HG03039 (cell line): ENCODE results near the gene SIRPG.
"Not testable (repeated sequence)": the region's sequence is repeated elsewhere in the genome, so short reads cannot be mapped to it uniquely, and the experiment has no call there.

Experiments used
- ATAC-seq: cut with Tn5 transposase; IDR thresholded peaks from one replicate; pipeline ENCODE4 v1.9.1; 2021; ENCODE audit warnings: mild to moderate bottlenecking, moderate library complexity; ENCODE audit not compliant: unreplicated experiment

Gene SIRPG

DNA sequence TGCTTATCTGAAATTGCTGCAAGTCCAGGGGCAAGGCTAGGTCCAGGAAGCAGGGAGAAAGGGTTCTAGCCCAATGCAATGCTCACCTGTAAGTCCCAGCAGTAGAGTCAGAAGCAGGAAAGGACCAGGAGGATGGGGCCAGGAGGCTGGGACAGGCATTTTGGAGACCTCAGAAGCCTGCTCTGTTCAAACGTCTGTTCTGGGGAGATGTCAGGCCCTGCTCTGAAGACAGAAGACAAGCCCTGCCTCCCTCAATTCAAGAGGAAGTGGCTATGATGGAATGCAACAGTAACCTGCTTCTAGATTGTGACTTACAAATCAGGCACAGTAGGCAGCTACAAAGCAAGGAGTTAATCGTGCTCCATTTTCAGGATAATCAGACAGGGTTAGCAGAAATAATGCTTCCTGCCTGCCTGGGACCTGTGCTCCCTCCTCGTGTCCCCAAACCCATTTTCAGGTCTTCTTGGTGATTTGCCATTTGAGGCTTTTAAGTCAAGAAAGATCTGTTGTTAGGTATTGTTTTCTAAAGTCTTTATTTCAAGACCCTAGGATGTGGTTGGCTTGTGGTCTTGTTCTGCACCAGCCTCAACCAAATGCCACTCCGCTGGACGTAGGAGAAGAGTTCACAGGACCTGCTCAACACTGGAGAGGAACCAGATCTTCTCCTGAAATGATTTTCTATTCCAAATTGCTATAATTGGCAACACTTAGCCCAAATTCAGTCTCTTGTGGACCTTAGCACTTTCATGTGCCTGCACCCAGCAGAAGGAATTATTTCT is at the start of gene SIRPG:
Gene SIRPG, minus strand, starts transcription at position 224 of the 779 bp plus-strand sequence. Its CDS starts 65 bp downstream, at position 159.
- ATAC-seq: no peak

DNA sequence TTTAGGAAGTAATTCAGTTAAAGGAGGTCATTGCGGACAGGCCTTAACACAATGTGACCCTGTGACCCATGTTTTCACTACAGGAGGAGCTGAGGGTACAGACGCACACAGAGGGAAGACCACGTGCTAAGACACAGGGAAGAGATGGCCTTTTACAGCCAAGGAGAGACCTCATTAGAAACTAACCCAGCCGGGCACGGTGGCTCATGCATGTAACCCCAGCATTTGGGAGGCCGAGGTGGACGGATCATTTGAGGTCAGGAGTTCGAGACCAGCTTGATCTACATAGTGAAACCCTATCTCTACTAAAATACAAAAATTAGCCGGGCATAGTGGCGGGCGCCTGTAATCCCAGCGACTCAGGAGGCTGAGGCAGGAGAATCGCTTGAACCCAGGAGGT is 49.3 kb upstream of the SIRPG start:
- not testable (repeated sequence) for ATAC-seq

DNA sequence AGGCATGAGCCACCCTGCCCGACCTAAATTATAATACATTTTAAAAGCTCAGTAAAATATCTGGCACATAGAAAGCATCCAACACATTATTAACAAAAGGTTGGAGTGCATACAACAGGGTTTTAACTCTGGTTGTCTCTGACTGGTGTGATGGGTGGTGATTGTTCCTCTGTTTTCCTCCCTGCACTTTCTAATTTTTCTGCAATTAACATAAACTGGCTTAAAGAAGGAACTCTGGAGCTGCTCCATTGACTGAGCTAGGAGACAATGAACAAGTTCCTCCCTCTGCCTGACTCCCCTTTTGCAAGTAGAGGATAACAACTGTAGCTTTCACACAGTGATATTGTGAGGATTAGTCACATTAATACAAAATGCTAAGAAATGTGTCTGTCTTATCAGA is 48.5 kb upstream of the SIRPG start:
- ATAC-seq: no peak

DNA sequence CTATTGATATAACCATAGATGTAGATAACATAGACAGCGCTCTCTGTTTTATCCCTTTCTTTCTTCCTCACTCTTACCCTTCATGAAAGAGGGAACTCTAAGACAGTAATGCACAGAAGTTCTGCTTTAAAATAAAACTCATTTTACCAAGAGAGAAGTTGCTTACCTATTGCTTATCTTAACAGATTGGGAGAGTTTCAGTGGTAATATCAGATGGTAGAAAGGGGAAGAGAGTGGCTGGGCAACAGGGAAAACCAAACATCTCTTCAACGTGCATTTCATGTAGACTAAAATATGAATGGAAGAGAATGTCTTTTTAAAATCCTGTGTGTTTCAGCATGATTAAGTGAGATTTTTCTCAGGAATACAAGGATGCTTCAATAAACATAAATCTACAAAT is 45.3 kb upstream of the SIRPG start:
- no peak for ATAC-seq

DNA sequence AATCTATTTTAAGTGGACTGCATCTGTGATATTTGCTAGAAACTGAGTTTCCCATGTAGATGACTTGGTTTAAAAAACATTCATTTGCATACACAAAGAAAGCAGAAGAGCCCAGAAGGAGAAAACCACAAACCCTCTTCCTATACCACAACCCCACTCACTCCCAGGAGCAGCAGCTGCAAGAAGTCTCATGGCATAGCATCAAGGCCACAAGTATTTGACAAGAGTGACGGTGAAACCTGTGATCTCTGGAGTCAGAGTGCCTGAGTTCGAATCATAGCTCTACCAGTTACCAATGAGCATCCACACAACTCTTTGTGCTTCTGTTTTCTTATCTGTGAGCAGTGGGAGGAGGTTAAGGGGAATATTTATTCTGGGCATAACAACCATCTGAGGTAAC is 44.7 kb upstream of the SIRPG start:
- ATAC-seq: no peak

DNA sequence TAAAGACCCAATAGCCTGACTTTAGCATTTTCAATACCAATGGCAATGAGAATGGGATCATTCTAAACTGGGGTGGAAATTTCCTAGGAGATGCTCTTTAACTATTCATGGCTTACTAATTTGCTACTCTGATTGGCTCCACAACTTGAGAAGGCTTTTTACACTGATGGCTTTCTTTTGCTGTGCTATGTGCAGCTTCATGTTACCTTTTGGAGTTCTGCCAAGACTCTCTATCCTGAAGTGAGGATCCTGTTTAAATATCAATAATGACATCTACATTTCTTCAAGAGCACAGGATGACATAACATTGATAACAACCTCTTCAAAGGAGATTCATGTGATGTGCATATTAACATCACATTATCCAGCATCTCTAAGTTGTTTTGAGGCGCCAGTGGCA is 43.4 kb upstream of the SIRPG start:
- no peak for ATAC-seq

DNA sequence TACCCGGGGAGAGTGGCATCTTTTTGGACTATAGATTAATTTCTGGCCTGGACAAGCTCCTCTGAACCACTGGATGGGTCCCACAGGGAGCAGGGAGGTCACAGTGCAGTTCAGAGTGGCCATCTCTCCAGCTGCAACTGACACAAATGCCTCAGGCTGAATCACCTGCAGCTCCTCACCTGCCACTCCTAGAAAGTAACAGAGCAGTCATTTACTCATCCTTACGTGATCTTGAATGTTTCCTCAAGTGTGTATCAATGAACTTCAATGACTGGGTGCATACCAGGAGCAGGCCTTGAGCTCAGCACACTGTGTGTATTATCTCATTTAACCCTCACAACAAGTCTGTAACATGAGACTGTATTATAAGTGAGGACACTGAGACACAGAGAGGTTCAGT is 40.0 kb upstream of the SIRPG start:
- no peak for ATAC-seq

DNA sequence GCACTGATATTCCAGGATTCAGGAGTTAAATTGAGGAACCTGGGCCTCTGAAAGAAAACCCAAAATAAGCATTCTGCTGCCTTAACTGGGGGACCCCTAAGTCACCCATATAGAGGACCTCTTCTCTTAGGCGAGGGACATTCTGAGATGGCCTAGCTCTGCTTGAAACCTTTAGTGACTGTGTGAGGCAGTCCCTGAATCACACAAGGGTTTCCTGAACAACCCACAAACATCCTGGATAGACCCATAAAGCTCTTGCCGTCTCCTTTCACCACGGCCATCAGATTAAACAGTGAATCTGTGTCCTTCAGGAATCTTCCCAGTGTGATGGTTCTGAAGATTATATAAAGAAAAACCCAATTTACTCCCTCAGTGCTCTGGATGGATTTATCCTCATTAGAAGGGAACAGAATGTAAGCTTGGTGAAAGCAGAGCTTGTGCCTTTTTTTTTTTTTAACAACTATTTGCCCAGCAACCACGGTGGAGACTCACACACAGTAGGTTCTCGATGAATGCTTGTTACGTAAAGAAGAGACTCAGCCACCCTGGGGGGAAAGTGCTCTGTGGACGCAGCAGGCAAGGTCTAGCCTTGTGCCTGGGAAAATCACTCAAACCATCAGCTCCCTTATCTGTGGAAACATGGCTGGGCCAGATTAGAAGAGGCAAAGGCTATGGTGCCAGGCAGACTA is 39.1 kb upstream of the SIRPG start:
- ATAC-seq: no peak

DNA sequence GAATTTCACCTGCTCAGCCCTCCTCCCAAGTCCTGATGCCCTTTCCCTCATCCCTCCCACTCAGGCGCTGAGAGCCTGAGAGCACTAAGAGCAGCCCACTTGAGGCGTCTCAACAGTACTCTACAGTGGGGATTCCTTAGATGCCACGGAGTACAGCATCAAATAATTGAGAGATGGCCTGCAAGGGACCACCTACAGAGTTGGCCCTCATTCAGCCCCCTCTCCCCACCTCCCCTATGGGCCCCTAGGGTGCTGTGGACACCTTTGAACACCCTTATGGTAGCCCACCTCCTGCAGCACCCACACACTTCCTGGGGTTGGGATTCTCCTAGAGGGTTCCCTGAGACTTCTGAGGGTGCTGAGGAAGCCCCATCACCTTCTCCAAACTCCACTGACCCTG is 37.1 kb upstream of the SIRPG start:
- no peak for ATAC-seq

DNA sequence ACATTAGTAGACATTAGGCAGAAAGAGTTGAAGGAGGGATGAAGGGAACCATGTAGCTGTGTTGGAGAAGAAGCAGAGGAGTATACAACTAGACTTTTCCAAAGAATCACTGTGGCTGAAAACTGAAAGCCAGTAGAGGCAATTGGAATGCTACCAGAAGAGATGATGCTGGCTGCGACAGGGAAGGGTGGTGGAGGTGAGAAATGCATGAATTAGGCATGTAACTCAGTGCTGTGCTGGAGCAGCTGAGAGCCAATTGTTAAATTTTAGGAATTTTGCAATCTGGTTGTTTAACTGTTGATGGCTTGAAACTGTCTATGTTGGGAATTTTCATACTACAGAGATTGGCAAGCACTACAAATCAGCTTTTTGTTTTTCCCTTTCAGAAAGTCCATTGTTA is 35.8 kb upstream of the SIRPG start:
- no peak for ATAC-seq

DNA sequence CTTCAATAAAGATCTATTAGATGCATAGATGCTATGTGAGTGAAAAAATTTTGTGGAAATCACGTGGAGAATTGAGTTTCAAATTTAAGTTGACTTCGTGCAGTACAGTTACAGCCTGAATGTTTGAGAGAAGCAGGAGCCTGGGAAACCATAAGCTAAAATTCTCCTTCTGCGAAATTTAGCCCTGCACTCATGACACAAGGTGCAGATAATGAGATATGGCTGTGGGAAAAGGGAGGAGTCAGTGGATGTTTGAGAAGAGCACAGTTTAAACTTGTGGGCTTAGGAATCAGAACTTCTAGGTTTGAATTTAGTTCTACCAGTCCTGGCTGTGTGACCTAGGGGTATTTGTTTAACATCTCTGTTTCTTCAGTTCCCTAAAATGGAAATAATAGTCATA is 32.1 kb upstream of the SIRPG start:
- no peak for ATAC-seq

DNA sequence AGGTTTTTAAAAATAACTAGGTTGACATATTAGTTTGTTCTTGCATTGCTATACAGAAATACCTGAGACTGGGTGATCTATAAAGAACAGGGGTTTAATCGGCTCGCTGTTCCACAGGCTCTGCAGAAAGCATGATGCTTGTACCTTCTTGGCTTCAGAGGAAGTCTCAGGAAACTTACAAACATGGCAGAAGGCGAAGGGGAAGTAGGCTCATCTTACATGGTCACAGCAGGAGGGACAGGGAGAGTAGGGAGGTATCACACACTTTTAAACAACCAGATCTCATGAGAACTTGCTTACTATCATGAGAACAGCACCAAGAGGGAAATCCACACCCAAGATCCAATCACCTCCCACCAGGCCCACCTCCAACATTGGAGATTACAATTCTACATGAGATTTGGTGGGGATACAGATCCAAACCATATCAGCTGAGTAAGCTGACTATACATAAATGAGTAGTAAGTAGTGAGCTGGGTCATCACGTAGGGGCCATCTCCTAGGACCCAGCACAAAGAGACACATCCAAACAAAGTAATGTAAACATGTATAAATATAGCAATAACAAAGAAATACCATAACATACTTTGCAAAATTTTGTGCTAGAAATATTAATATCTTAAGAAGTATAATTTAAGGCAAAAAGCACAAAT is 31.4 kb upstream of the SIRPG start:
- ATAC-seq: no peak

DNA sequence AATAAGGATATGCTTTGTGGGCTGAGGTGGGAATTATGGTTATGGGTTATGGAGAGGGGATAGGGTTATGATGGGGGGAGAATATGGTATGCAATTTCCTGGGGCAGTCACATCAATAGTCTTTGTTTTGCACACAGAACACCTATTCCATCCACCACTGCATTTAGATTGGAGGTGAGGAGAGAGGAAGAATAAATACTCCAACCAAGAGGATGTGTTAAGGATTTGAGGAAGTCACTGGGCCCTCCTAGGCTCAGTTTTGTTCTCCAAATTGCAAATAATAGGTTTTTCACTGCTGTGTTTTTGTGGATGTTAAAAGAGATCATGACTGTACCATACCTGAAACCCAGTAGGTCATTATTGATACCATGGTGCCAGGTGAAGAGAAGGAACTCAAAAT is 29.5 kb upstream of the SIRPG start:
- no peak for ATAC-seq

DNA sequence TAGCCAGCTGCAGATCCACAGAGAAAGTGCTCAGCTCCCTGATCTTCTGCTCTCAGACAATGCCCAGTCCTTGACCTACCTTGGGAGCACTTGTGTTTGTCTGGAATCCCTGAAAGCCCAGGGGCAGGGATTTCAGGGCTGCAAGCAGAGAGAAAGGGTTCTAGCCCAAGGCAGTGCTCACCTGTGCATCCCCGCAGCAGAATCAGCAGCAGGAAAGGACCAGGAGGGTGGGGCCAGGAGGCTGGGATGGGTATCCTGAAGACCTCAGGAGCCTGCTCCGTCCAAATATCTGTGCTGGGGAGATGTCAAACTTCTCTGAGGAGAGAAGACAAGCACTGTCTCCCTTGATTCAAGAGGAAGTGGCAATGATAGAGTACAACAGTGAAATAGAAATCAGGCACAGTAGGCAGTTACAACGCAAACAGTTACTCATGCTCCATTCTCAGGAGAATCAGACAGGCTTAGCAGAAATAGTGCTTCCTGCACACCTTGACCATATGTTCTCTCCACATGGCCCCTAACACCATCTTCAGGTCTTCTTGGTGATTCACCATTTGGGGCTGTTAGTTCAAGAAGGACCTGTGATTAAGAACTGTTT is 28.7 kb upstream of the SIRPG start:
- ATAC-seq: no peak

DNA sequence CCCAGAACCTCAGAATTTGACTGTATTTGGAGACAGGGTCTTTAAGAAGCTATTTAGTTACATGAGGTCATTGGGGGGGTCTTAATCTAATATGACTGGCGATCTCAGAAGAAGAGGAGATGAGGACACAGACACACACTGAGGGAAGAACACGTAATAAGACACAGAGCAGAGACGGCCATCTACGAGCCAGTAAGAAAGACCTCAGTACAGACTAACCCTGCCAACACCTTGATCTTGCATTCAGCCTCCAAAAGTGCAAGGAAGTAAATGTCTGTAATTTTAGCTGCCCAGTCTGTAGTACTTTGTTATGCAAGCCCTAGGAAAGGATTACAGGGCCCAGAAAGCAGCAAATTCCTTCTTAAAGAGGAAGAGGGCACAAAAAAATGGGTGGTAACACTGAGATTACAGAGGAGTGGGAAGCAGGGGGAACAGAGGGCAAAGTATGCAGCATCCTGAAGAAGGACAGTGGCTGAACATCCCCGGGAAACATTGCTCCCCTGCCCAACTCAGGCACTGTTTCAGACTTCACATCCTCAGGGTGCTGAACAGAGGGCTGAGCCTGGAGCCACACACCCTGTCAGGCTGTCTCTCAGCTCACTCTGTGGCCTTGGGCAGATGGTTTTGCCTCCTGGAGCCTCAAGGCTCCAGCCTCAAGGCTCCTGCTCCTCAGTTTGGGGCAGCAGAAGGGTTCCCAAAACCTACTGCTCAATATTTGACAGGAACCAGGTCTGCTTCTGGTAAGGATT is 27.9 kb upstream of the SIRPG start:
- ATAC-seq: no peak

DNA sequence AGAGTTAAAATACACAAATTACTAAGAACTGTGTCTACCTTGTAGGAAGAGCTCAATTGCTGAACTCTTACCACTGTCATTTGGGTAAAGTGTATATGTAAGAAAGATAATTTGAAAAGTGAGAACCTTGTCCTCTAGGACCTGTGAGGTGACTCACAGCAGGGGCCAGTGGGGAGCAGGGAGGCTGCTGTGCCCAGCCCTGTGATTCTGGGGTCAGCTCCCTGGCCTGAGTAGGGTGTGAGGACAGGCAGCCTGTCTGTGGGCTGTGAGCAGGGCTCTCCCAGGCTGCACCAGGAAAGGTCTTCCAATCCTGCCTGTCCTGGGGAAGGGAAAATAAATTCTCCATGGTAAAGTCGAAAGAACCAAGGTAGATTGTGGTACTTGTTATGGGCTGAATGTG is 27.3 kb upstream of the SIRPG start:
- ATAC-seq: no peak

DNA sequence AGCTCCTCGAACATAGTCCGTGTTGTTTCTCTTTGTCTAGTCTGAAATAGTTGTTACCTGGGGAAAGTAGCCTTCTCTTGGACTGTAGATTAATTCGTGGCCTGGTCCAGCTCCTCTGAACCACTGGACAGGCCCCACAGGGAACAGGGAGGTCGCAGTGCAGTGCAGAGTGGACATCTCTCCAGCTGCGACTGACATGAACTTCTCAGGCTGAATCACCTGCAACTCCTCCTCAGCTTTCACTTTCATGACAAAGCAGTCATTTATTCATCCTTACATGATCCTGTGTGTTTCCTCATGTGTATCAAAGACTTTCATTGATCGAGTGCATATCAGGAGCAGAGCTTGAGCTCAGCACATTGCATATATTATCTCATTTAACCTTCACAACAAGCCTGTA is 19.1 kb upstream of the SIRPG start:
- no peak for ATAC-seq

DNA sequence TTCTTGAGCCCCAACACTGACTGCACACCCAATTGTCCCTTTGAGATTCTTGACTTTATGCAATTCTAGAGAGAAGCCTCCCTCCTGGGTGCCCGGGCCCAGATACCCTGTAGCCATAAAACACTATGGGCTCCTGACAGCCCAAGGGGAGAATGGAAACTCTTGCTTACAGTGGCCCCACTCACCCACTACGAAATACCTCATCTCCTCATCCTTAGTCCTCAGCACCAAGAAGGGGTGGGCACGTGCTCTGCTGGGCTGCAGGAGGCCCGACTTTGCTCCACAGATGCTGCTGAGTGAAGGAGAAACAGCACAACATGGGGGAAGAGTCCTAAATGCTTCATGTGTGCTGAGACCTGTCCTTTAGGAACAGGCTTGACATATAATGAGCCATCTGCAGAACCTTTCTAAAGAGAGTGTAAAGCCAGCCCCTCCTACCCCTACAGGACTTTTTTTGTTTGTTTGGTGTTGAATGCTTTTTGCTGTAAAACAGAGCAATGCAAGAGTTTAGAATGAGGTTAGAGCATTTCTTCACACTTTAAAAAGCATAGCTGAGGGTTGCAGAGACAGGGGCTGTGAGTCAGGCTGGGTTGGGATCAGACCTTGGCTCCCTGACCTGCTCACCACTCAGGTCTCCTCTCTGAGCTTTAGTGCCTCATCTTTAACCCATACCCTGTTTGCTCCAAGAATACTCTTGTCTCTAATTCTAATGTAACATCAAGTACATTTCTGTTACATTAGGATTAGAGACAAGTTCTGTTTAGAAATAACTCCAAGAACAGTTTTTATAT is 17.6 kb upstream of the SIRPG start:
- no peak for ATAC-seq

DNA sequence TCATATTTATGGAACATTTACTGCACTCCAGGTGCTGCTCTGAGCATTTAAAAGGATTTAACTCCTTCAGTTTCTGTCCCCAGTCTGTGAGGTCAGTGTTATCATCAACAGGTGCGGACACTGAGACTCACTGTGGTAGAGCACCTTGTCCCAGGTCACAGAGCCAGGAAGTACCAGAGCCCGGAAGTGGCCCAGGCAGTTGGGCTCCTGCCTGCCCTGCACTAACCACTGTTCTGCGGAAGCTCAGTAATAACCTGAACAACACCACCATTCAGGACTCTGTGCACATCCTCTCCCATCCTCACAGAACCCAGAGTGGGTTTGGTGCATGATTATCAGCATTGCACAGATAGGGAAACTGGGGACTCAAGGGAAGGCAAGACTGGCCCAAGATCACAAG is 16.8 kb upstream of the SIRPG start:
- ATAC-seq: no peak

DNA sequence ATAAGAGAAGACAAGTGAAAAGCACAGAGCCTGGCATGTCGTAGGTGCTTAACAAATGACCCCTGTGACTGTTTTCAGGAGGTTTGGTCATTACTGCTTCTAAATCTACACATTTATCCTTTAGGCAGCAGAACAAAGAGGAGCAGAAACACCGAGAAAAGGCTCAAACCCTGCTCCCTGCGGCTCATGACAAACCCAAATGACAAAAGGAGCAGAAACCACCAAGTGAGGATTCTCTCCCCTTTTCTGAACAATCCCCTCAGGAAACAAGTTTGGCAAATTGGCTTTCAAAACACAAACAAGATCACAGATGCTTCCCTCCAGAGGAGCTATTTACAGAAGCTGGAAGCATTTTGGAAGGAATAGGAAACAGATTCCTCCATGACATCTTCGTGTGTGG is 15.8 kb upstream of the SIRPG start:
- ATAC-seq: no peak
